Colon (tissue), 2 donors: ENCODE results near the gene TMEM231.
"Not testable (repeated sequence)": the region's sequence is repeated elsewhere in the genome, so short reads cannot be mapped to it uniquely, and the experiment has no call there.

ENCODE experiments used
- FAIRE-seq: peaks from 2 replicates; lab custom pipeline; 2012; peaks lifted over from hg19 to GRCh38; lab: Jason Lieb, UNC
- donor health status: control.
- donor health status: control.

The TMEM231 gene

GRCh38 chr16:75532142-75532765 lies 23.8 kb downstream of the TMEM231 start:
- FAIRE-seq, result no peak

- no peak for FAIRE-seq
Observed at GRCh38 chr16:75529959-75530358, 26.1 kb downstream of the TMEM231 start.

- no peak for FAIRE-seq
Observed at GRCh38 chr16:75529056-75529905, 26.8 kb downstream of the TMEM231 start.

- FAIRE-seq, result peak; percentile 91
Observed at GRCh38 chr16:75527825-75528299, 28.2 kb downstream of the TMEM231 start.

DNA sequence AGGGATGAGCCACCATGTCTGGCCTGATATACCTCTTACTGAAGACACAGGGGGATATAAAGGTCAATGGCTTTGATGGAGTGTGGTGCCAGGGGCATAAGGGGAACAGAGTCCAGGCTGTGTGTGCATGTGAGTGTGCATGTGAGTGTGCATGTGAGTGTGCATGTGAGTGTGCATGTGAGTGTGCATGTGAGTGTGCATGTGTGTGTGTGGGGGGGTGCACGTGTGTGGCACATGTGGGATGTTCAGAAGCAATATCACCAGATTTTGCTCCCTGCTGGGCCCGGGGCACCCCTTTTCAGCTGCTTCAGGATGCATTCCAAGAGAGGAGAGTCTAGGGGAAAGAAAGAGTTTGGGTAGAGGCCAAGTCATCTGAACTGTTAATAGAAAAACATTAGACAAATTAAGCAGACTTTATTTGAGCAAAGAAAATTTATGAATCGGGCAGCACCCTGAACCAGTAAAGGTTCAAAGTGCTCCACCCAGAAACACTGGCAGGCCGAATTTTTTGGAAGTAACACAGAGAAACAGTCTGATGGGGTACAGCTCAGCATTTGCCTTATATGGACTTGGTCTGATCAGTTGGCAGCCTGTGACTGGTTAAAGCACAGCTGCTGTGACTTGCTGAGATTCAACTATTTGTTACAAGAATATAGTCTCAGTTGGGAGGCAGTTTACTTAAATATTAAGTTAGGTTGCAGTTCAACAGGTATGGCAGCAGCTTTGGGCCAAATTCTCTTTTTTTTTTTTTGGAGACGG lies 29.8 kb downstream of the TMEM231 start:
- FAIRE-seq, result no peak

DNA sequence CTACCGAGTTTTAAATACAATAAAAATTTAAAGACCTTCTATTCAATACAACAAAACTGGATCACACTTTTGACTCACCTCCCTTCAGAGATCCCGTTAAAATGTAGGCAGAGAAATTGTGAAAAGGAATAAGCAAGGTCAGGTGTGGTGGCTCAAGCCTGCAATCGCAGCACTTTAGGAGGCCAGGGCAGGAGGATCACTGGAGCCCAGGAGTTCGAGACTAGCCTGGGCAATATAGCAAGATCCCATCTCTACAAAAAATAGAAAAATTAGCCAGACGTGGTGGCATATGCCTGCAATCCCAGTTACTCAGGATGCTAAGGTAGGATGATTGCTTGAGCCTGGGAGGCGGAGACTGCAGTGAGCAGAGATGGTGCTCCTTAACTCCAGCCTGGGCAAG lies 36.9 kb downstream of the TMEM231 start:
- FAIRE-seq, result no peak

DNA sequence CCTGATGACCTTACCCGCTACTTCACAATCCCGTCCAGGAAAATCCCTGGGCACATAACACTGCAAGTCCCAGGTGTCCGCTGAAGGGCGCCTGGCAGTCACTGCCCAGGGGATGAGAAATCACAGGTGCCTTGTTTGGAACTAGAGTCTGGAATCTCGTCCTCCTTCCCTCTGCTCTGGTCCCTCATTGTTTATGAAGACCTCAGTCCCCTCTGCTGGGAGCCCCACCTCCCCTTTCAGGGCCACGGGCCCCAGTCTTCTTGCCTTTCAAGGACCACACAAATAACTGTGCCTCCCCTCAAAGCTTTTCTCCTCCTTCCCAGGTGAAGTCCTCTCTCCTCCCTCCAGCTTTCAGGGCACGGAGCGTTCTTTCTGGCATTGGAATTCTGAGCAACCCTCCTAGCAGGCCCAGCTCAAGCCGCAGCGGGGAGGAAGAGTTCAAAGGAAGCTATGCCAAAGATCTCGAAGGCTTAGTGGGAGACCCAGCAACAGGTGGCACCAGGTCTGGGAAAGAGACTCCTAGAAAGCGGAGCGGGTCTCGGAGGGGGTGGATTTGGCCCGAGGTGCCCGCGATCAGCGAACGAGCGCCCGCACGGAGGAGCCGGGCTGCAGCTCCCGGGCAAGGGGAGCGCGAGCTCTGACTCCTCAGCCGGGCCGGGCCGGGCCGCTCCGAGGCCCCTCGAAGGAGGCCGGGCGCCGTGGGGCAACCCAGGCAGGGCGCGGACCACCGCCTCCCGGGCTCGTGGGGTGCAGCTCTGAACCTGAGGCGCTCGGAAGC lies 39.7 kb downstream of the TMEM231 start:
- not testable (repeated sequence) for FAIRE-seq

- no peak for FAIRE-seq
Observed at GRCh38 chr16:75514296-75514695, 41.8 kb downstream of the TMEM231 start.

DNA sequence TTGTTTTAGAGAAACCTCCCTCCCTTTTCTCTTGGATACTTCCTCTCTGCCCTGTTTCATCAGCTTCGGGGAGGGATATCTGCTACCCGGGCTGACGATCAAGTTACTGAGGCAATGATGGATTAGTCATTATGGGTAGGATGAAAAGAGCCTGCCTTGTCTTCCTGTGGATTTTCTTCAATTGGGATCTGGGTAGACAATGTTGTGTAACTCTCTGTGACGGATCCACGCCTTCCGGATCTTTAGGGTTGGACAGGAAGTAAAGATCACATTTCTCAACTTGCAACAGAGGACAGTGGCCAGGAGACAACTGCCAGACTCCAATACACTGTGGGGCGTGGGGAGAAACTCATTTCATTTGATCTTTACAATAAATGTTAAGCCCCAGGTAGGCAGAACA lies 49.5 kb downstream of the TMEM231 start:
- no peak for FAIRE-seq

- FAIRE-seq, result no peak
Observed at GRCh38 chr16:75506107-75506506, 49.9 kb downstream of the TMEM231 start.

DNA sequence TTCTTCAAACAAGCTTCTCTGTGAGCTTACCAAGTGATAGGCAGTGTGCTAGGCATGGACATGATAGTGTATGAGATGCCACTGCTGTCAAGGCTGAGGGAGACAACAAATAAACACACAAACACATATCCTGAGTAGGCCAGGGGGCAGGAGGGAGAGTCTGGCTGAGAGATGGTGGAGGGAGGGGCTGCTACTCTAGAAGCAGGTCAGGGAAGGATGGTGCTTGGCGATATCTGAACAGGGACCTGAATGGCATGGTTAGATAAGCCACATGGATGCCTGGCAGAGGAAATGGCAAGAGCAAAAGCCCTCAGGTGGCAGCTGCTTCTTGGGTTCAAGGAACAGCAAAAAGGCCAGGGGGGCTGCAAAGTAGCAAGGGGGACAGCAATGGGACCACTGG lies 52.3 kb downstream of the TMEM231 start:
- no peak for FAIRE-seq

- FAIRE-seq, result no peak
Observed at GRCh38 chr16:75502916-75503605, 53.0 kb downstream of the TMEM231 start.

DNA sequence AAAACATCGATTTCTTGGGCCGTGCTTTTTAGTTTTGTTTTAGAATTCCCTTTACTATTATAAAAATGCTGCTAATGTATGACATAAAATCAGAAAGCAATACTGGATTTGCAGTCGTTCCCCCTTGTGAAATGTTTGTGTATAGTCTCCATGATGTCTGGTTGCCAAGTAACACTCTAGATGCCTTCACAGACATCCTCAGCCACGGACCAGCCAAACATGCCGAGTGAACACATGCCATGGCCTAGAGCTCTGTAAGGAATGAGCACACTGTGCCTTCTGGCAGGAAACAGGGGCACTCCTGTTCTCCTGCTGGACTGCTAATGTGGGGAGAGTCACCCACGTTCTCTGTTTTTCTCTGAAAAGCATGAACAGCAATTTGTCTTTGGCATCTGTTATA lies 54.2 kb downstream of the TMEM231 start:
- not testable (repeated sequence) for FAIRE-seq

DNA sequence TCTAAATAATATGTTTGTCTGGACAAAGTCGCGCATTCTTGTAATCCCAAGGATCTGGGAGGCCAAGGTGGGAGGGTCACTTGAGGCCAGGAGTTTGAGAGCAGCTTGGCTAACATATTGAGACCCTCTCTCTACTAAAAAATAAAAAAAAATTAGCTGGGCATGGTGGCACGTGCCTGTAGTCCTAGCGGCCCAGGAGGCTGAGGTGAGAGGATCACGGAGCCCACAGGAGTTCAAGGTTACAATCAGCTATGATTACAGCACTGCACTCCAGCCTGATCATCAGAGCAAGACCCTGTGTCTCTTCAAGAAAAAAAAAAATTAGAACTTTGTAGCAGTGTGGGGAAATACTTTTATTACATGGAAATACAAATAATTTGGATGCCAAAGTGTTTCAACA lies 54.7 kb downstream of the TMEM231 start:
- no peak for FAIRE-seq

GRCh38 chr16:75498605-75499322 lies 57.3 kb downstream of the TMEM231 start:
- not testable (repeated sequence) for FAIRE-seq

DNA sequence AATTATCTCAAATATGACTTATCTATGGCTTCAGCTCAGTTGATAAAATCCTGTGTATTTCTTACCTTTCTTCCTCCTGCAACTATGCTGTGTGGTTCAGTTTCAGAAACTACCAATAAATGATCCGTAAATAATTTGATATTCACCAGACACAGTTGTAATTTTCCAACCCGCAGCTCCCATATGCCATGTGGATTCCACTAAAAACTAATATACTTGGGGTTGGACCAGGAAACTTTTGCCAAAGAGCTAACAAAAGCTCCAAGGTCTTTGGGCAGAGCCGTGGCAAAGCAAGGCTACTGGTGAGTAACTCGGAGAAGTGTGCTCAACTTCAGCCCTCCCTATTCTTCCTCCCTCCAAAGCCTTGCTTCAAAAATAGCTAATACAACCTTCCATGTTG lies 58.5 kb downstream of the TMEM231 start:
- no peak for FAIRE-seq

DNA sequence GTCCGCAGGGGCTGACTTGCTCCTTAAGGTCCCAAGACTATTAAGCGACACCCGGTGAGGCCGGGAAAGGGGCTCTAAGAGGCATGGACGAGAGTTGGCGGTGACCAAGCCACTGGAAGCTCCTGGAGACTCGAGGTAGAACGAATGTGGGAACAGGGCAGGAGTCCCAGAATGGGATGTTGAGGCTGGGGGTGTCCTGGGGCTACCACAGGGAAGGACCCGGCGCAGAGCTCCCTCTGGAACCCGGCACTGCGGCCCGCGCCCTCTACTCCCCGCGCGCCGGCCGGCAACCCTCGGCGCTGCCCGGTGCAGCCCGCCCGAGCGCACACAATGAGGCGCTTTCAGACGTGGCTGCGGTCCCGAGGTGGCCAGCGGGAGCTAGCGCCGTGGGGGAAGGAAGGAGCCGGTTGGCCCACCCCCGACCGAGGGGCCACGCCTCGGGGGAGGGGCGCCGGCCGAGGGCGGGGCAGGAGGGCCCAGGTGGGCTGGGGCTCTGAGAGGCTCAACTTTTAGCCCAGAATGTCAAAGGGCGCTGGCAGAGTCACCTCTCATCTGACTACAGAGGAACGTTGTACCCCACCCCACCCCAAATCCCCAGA lies 60.9 kb downstream of the TMEM231 start, which contains the start of gene CHST6:
Gene CHST6 (minus strand): TSS at position 366 of the 599 bp plus-strand sequence. CDS start 15,613 bp downstream, outside the sequence.
- no peak for FAIRE-seq

GRCh38 chr16:75494661-75495075 lies 61.4 kb downstream of the TMEM231 start:
- no peak for FAIRE-seq

DNA sequence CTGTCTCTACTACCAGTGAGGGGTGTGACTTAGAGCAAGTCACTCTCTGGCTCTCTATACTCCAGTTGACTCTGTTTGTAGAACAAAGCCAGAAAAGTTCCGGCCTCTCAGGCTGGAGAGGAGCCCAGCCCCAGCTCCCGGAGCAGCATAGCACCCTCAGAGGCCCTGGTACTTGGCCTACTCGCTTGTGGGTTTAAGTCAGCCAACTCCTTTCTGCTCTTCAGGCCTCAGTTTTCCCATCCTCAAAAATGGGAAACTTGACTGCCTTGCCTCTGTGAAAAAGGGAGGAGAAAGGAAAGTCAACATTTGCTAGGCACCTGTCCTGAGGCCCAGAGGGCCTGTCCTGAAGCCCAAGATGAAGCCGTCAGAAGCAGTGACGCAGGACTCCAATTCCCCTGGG lies 61.9 kb downstream of the TMEM231 start:
- no peak for FAIRE-seq

- FAIRE-seq, result no peak
Observed at GRCh38 chr16:75491876-75492275, 64.2 kb downstream of the TMEM231 start.
